ENCODE data around the gene PYROXD2. TPM values are rescaled to one million over a fixed set of nuclear protein-coding genes. Genes with fewer than 3 reads are reported as not detected.

PYROXD2 gene
- total RNA-seq, 1 experiment from 2014 or later, result 8.1 TPM

GRCh38 chr10:98405422-98405821 lies 9.6 kb downstream of the PYROXD2 start:
- H3K4me1 Mint-ChIP-seq, result peaks cover 8% of the 10 kb centered on the region
- ChIA-PET CTCF (interaction anchor here (0.5 kb wide), 1 partner anchor 60 kb away, joined by 3 read pairs; no protein-coding TSS in a partner anchor), POLR2A (no interaction called here)
- no peaks in the 10 kb centered on the region; the same call in 1 of the 2 replicates for H3K36me3 Mint-ChIP-seq
- DNase-seq (ENCODE audit: low spot score) (no peak), ATAC-seq (no peak)
- H3K9me3 Mint-ChIP-seq, result no peaks in the 10 kb centered on the region
- no peak overlapping the region for H3K27ac Mint-ChIP-seq
- no peaks in the 10 kb centered on the region for H3K27me3 Mint-ChIP-seq (ENCODE audit: low read depth)
- H3K4me3 Mint-ChIP-seq, result no peak overlapping the region
- TF ChIP-seq USF2 (CRISPR knock-in tag; IDR thresholded peaks at IDR 0.05), result no peak
- no peak for TF ChIP-seq FOXJ3 (CRISPR knock-in tag; IDR thresholded peaks at IDR 0.05; ENCODE audit: borderline replicate concordance)
- no peak for TF ChIP-seq MAX (CRISPR knock-in tag; IDR thresholded peaks at IDR 0.05)
- TF ChIP-seq FOXK1 (CRISPR knock-in tag; IDR thresholded peaks at IDR 0.05), result no peak
- TF ChIP-seq ZNF512 (CRISPR knock-in tag; IDR thresholded peaks at IDR 0.05; ENCODE audit: borderline replicate concordance), result no peak
- TF ChIP-seq ATF1 (CRISPR knock-in tag; IDR thresholded peaks at IDR 0.05), result no peak
- no peak for TF ChIP-seq STAT6 (CRISPR knock-in tag; conservative IDR thresholded peaks at IDR 0.05; ENCODE audit: low read depth)
- no peak for TF ChIP-seq HMGA2 (CRISPR knock-in tag; IDR thresholded peaks at IDR 0.05)
- TF ChIP-seq NFATC4 (CRISPR knock-in tag; IDR thresholded peaks at IDR 0.05), result no peak
- no peak for TF ChIP-seq AFF4 (CRISPR knock-in tag; IDR thresholded peaks at IDR 0.05; ENCODE audit: borderline replicate concordance)
- TF ChIP-seq JAZF1 (CRISPR knock-in tag; IDR thresholded peaks at IDR 0.05), result no peak
- TF ChIP-seq ZMAT4 (CRISPR knock-in tag; IDR thresholded peaks at IDR 0.05), result no peak
- TF ChIP-seq PRDM15 (CRISPR knock-in tag; IDR thresholded peaks at IDR 0.05), result no peak
- no peak for TF ChIP-seq ESRRA (CRISPR knock-in tag; IDR thresholded peaks at IDR 0.05; ENCODE audit: borderline replicate concordance)
- no peak for TF ChIP-seq SOX15 (CRISPR knock-in tag; IDR thresholded peaks at IDR 0.05)

Measured in WTC11 (cell line).